HepG2 (cell line): Measurements from ENCODE around the gene RUNX2. TPM values are rescaled to one million over a fixed set of nuclear protein-coding genes. Genes with fewer than 3 reads are reported as not detected.

Experiments used
- ATAC-seq: fragments of 200-7000 bp; cut with Tn5 transposase; 3 replicates; pipeline ENCODE4 v1.9.1; 2020; ENCODE audit warnings: mild to moderate bottlenecking, moderate library complexity
- BruUV-seq: library from RNA; stranded (reverse); fragments of 400-500 nt; replicated peaks from 2 replicates; lab custom pipeline; 2021; lab: Mats Ljungman, UMichigan
- CTCF ChIA-PET: fragments of 300-600 bp; formaldehyde crosslinking; extraction: SDS; loops from one replicate; lab custom pipeline; 2021; ENCODE audit warnings: low total read pairs, inconsistent platforms, low intra/inter-chr PET ratio; lab: Yijun Ruan, JAX
- POLR2A ChIA-PET: fragments of 350-600 bp; sonication (Branson Sonifier 250); formaldehyde crosslinking; loops from one replicate; lab custom pipeline; 2020; ENCODE audit warnings: antibody characterized with exemption, inconsistent platforms; lab: Yijun Ruan, JAX
- DNase-seq: peaks from one replicate; pipeline ENCODE4 v3.0.0-alpha.2; 2015; ENCODE audit warnings: low spot score
- FAIRE-seq: peaks from 3 replicates; lab custom pipeline; 2011; peaks lifted over from hg19 to GRCh38; lab: Jason Lieb, UNC
- H2AFZ ChIP-seq: one replicate; pipeline ENCODE4 v1.6.1; 2011; ENCODE audit warnings: low read length, inconsistent platforms
- H3K27ac ChIP-seq: fragments of 300-600 bp; 3 replicates; pipeline ENCODE4 v1.8.0; 2011; ENCODE audit warnings: mixed run types, mild to moderate bottlenecking, mixed read lengths, low read length, inconsistent platforms; ENCODE audit not compliant: insufficient read depth; ENCODE audit errors: extremely low read length
- H3K27me3 ChIP-seq, 2 experiments: fragments of 200-600 bp in 1 of 2; 2 replicates in 1 of 2; 3 replicates in 1 of 2; pipeline versions ENCODE4 v1.6.0 to v1.8.0; 2011; ENCODE audit warnings: low read length in 2 of 2, mild to moderate bottlenecking in 2 of 2, moderate library complexity in 2 of 2, inconsistent platforms in 1 of 2; ENCODE audit not compliant: insufficient read depth in 2 of 2, control insufficient read depth in 1 of 2
- H3K36me3 ChIP-seq, 2 experiments: fragments of 200-600 bp in 1 of 2; replicated peaks in 1 of 2; 2 replicates in 1 of 2; 3 replicates in 1 of 2; pipeline versions ENCODE4 v1.5.1 to v1.8.0; 2011; ENCODE audit warnings: low read length in 2 of 2, inconsistent platforms in 1 of 2; ENCODE audit not compliant: insufficient read depth in 2 of 2, control insufficient read depth in 1 of 2
- H3K4me1 ChIP-seq: 2 replicates; pipeline ENCODE4 v1.5.1; 2012; ENCODE audit warnings: low read length, inconsistent platforms; ENCODE audit not compliant: insufficient read depth
- H3K4me2 ChIP-seq: 2 replicates; pipeline ENCODE4 v1.6.0; 2011; ENCODE audit warnings: low read depth, low read length, inconsistent platforms
- H3K4me3 ChIP-seq, 3 experiments: fragments of 200-600 bp in 1 of 3; sonication (generic), shearing (Covaris generic) in 1 of 3; replicated peaks in 1 of 3; 2 replicates each; pipeline ENCODE4 v1.5.1; 2011 to 2016; ENCODE audit warnings: low read length in 3 of 3, inconsistent platforms in 2 of 3, low read depth in 2 of 3, mild to moderate bottlenecking in 2 of 3, control low read depth in 1 of 3, mixed read lengths in 1 of 3; ENCODE audit not compliant: insufficient read depth in 1 of 3
- H3K79me2 ChIP-seq: one replicate; pipeline ENCODE4 v1.6.1; 2011; ENCODE audit warnings: low read length, inconsistent platforms; ENCODE audit not compliant: insufficient read depth
- H3K9ac ChIP-seq: 2 replicates; pipeline ENCODE4 v1.6.0; 2011; ENCODE audit warnings: mild to moderate bottlenecking, low read depth, low read length, inconsistent platforms; ENCODE audit not compliant: insufficient read depth
- H3K9me3 ChIP-seq: 2 replicates; pipeline ENCODE4 v1.5.1; 2012; ENCODE audit warnings: mild to moderate bottlenecking, low read length
- H4K20me1 ChIP-seq: 2 replicates; pipeline ENCODE4 v1.6.0; 2011; ENCODE audit warnings: inconsistent platforms, mild to moderate bottlenecking, low read length, moderate library complexity; ENCODE audit not compliant: insufficient read depth
- ARID4A ChIP-seq: sonication (generic); formaldehyde crosslinking; IDR thresholded peaks from 2 replicates; pipeline ENCODE4 v1.5.0; 2020; ENCODE audit warnings: mild to moderate bottlenecking, missing genetic modification reagents, borderline replicate concordance
- ARNT2 ChIP-seq: sonication (generic); formaldehyde crosslinking; IDR thresholded peaks from 2 replicates; pipeline ENCODE4 v1.8.0; 2022; ENCODE audit warnings: mild to moderate bottlenecking, low read depth, missing genetic modification reagents, moderate library complexity
- BCL6 ChIP-seq: IDR thresholded peaks from 2 replicates; pipeline ENCODE4 v1.6.1; 2016; ENCODE audit warnings: missing genetic modification reagents, missing compliant biosample characterization
- CC2D1A ChIP-seq: sonication (generic); formaldehyde crosslinking; IDR thresholded peaks from 2 replicates; pipeline ENCODE4 v1.8.1; 2023; ENCODE audit warnings: mild to moderate bottlenecking, missing genetic modification reagents
- FLYWCH1 ChIP-seq: sonication (generic); formaldehyde crosslinking; IDR thresholded peaks from 2 replicates; pipeline ENCODE4 v1.8.1; 2023; ENCODE audit warnings: mild to moderate bottlenecking, missing genetic modification reagents
- KLF6 ChIP-seq: IDR thresholded peaks from 2 replicates; pipeline ENCODE4 v1.8.0; 2016; ENCODE audit warnings: missing biosample characterization, missing genetic modification reagents
- SETDB1 ChIP-seq: sonication (generic); formaldehyde crosslinking; IDR thresholded peaks from 2 replicates; pipeline ENCODE4 v1.5.1; 2020; ENCODE audit warnings: missing genetic modification reagents, mild to moderate bottlenecking, borderline replicate concordance
- ZBTB39 ChIP-seq: sonication (generic); formaldehyde crosslinking; IDR thresholded peaks from 2 replicates; pipeline ENCODE4 v1.5.0; 2020; ENCODE audit warnings: missing genetic modification reagents
- ZFP36L1 ChIP-seq: sonication (generic); formaldehyde crosslinking; IDR thresholded peaks from 2 replicates; pipeline ENCODE4 v1.8.0; 2022; ENCODE audit warnings: mild to moderate bottlenecking, missing genetic modification reagents, moderate library complexity
- ZNF788 ChIP-seq: sonication (generic); formaldehyde crosslinking; IDR thresholded peaks from 2 replicates; pipeline ENCODE4 v1.5.0; 2020; ENCODE audit warnings: mild to moderate bottlenecking, missing genetic modification reagents, borderline replicate concordance
- ZNF891 ChIP-seq: sonication (generic); formaldehyde crosslinking; IDR thresholded peaks from 2 replicates; pipeline ENCODE4 v1.5.0; 2020; ENCODE audit warnings: mild to moderate bottlenecking, missing genetic modification reagents
- WGBS: methylation state at CpG from one replicate; pipeline ENCODE4 v1.1.6; 2017; ENCODE audit warnings: low lambda C conversion rate; 5-methylcytosine and 5-hydroxymethylcytosine counted together
- in situ Hi-C: cut with HindIII; loops from 2 replicates; pipeline ENCODE4 v1.10.0; 2017; ENCODE audit warnings: low pct_unique_long_range_greater_than_20kb; ENCODE audit not compliant: extremely low pct_ligation_motif_present
- intact Hi-C: fragments of 100-400 bp; cut with micrococcal nuclease; formaldehyde crosslinking; loops from one replicate; pipeline ENCODE4 v1.10.0; 2022; ENCODE audit not compliant: unreplicated experiment
- polyA plus RNA-seq, 8 experiments: library from polyadenylated mRNA; depleted of rRNA in 3 of 8; stranded (reverse) in 7 of 8; unstranded in 1 of 8; fragments of >200 nt; fragmentation: Illumina TruSeq in 4 of 8; extraction: Trizol in 4 of 8; gene quantifications; 2 replicates each; pipeline versions ENCODE4 v1.2.1 to v1.2.3, GENCODE V29; 2011 to 2016; ENCODE audit warnings: low read depth in 4 of 8, missing spikeins in 1 of 8, mixed read lengths in 1 of 8; ENCODE audit not compliant: insufficient read depth in 1 of 8
- total RNA-seq, 5 experiments: library from RNA; depleted of rRNA; stranded (reverse); fragments of >200 nt; fragmentation: Illumina TruSeq; extraction: Trizol; gene quantifications; 2 replicates each; pipeline ENCODE4 v1.2.3, GENCODE V29; 2016; ENCODE audit warnings: low read depth in 1 of 5
- TF ChIP-seq, protein P1 (sequence below): sonication (generic); formaldehyde crosslinking; IDR thresholded peaks from 2 replicates; pipeline ENCODE4 v1.5.0; 2020; ENCODE audit warnings: mild to moderate bottlenecking, missing genetic modification reagents, borderline replicate concordance

RUNX2 gene
- total and polyA plus RNA-seq, 2 of the 13 experiments (the other 11 are each of a cell fraction or from before 2014, with no cell fraction given) = not detected

DNA sequence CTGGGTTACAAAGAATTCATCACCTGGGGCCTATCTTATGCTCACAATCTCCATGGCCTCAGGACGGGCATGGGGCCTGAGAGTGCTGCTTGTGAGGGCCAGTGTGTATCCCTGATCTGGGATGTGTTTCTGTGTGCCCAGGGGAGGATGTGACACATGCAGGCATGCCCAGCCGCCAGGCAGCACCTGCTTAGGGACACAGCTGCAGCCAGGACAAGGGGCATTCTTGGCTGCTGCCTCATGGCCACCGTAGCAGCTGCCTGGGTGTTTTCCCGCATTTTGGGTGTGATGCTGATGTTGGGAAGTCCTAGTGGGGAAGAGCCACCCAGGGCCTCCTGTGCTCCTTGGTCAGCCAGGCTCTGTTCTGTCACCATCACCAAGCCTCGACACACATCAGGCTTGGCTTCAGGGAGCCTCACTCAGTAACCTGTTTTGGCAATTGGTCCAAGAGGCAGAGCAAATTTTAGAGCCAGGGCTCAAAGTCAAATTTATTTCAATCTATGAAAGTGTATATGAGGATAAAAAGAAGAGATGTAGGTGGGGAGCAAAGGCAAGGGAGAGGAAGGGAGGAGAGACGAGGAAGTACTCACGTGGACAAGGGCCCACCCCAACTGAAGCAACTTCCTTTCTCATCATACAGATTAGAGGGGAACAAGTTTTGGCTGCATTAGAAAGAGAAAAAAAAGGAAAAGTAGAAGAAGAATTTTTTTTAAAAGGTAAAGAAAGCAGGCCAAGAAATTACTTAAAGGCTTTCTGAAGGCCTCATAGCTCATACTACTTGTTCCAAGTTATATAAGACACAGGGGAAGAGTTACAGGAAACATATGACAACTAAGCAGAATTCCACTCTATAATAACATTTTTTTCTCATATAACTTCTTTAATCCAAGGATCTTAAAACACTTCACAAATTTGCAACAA lies 319.5 kb downstream of the RUNX2 start:
- Histone ChIP-seq H3K4me2 (no peak overlapping the region), H4K20me1 (no peaks in the 10 kb centered on the region), H3K4me1 (no peaks in the 10 kb centered on the region), H3K9ac (no peak overlapping the region), H3K4me3 (no peak overlapping the region), H3K27me3 (peaks cover 0 to 63% of the 10 kb centered on the region in 2 experiments; a peak in 4 of 5 replicates), H3K27ac (no peak overlapping the region), H3K36me3 (no peaks in the 10 kb centered on the region), H3K79me2 (no peaks in the 10 kb centered on the region), H2AFZ (no peak overlapping the region), H3K9me3 (no peaks in the 10 kb centered on the region)
- no peak for DNase-seq
- FAIRE-seq = no peak
- intact Hi-C loops = no loop called here
- no TSS peak for BruUV-seq
- no peak for ATAC-seq
- ChIA-PET CTCF (no interaction called here), POLR2A (no interaction called here)
- no peak for TF ChIP-seq ZBTB39 (CRISPR knock-in tag)
- TF ChIP-seq ARID4A (CRISPR knock-in tag) = no peak
- no peak for TF ChIP-seq ZNF788 (CRISPR knock-in tag)
- TF ChIP-seq ZNF891 = no peak
- TF ChIP-seq KLF6 (CRISPR knock-in tag) = no peak
- TF ChIP-seq BCL6 (CRISPR knock-in tag) = no peak
- no peak for TF ChIP-seq SETDB1 (CRISPR knock-in tag)
- TF ChIP-seq, protein P1, sequence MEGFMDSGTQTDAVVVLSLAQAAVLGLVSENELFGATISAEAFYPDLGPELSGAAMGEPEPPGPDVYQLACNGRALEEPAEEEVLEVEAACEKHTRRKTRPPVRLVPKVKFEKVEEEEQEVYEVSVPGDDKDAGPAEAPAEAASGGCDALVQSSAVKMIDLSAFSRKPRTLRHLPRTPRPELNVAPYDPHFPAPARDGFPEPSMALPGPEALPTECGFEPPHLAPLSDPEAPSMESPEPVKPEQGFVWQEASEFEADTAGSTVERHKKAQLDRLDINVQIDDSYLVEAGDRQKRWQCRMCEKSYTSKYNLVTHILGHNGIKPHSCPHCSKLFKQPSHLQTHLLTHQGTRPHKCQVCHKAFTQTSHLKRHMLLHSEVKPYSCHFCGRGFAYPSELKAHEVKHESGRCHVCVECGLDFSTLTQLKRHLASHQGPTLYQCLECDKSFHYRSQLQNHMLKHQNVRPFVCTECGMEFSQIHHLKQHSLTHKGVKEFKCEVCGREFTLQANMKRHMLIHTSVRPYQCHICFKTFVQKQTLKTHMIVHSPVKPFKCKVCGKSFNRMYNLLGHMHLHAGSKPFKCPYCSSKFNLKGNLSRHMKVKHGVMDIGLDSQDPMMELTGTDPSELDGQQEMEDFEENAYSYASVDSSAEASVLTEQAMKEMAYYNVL (CRISPR knock-in tag) = no peak
- TF ChIP-seq CC2D1A = no peak
- TF ChIP-seq ZFP36L1 = no peak
- no peak for TF ChIP-seq ARNT2 (CRISPR knock-in tag)
- no peak for TF ChIP-seq FLYWCH1 (CRISPR knock-in tag)
- in situ Hi-C loops = no loop called here
- 7% methylated on average over 7 of the region's 7 CpGs for WGBS
